PC-3 (cell line): ENCODE data around the gene CXCL10.
"Not testable (repeated sequence)": the region's sequence is repeated elsewhere in the genome, so short reads cannot be mapped to it uniquely, and the experiment has no call there.

ENCODE experiments used
- EZH2 ChIP-seq: fragments of 300-600 bp; sonication (generic); IDR thresholded peaks from one replicate; pipeline ENCODE4 v1.6.1; 2017; ENCODE audit warnings: antibody characterized with exemption, mild to moderate bottlenecking, low read length; ENCODE audit not compliant: unreplicated experiment
- EZH2phosphoT487 ChIP-seq: fragments of 300-600 bp; sonication (generic); IDR thresholded peaks from 2 replicates; pipeline ENCODE4 v1.6.1; 2018; ENCODE audit warnings: mild to moderate bottlenecking, antibody characterized with exemption, low read length, borderline replicate concordance
- TF ChIP-seq, protein P1 (sequence below): fragments of 300-600 bp; sonication (generic); conservative IDR thresholded peaks from 2 replicates; pipeline ENCODE4 v1.5.1; 2017; ENCODE audit warnings: antibody characterized with exemption, low read depth, mild to moderate bottlenecking, low read length

DNA sequence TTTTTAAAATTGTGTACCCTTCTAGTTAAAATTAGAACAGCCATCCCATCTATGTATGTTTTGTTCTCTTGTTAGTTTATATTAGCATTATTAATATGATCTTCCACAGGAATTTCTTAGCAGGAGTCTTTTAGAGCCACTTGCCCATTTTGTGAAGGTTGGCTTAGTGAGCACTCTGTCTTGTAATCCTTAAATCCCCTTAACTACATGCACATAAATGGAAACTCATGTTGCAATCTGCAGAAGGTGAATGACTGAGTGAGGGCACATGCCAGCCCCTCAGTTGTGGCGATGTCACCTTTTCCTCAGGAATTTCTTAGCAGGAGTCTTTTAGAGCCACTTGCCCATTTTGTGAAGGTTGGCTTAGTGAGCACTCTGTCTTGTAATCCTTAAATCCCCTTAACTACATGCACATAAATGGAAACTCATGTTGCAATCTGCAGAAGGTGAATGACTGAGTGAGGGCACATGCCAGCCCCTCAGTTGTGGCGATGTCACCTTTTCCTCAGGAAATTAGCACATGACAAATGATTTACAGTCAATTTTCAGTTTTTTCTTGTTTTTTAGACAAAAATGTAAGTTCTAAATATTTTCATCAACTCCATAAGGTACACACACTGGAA lies 24.7 kb downstream of the CXCL10 start:
- TF ChIP-seq, protein P1, sequence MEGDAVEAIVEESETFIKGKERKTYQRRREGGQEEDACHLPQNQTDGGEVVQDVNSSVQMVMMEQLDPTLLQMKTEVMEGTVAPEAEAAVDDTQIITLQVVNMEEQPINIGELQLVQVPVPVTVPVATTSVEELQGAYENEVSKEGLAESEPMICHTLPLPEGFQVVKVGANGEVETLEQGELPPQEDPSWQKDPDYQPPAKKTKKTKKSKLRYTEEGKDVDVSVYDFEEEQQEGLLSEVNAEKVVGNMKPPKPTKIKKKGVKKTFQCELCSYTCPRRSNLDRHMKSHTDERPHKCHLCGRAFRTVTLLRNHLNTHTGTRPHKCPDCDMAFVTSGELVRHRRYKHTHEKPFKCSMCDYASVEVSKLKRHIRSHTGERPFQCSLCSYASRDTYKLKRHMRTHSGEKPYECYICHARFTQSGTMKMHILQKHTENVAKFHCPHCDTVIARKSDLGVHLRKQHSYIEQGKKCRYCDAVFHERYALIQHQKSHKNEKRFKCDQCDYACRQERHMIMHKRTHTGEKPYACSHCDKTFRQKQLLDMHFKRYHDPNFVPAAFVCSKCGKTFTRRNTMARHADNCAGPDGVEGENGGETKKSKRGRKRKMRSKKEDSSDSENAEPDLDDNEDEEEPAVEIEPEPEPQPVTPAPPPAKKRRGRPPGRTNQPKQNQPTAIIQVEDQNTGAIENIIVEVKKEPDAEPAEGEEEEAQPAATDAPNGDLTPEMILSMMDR: not testable (repeated sequence)
- not testable (repeated sequence) for TF ChIP-seq EZH2, EZH2phosphoT487
